Stomach (tissue), 9 donors: ENCODE results near the gene RASSF4. TPM values are rescaled to one million over a fixed set of nuclear protein-coding genes. Genes with fewer than 3 reads are reported as not detected.

Experiments used
- DNase-seq, 2 donors: peaks; one replicate each; pipeline versions ENCODE4 v3.0.0 to v3.0.0-alpha.2; 2013 to 2019
- H3K27ac ChIP-seq, 5 donors: fragments of 200-600 bp in 4 of 5; sonication (generic) in 4 of 5; one replicate each; pipeline ENCODE4 v1.5.1; 2013 to 2019; ENCODE audit warnings: mild to moderate bottlenecking in 1 of 5, moderate library complexity in 1 of 5
- H3K27me3 ChIP-seq, 3 donors: fragments of 200-600 bp; sonication (generic); one replicate each; pipeline ENCODE4 v1.5.1; 2017 to 2019; ENCODE audit warnings: mixed run types in 1 of 3
- H3K36me3 ChIP-seq, 4 donors: fragments of 200-600 bp; sonication (generic); 1 replicate in 3 of 4; 2 replicates in 1 of 4; pipeline ENCODE4 v1.5.1; 2016 to 2019
- H3K4me1 ChIP-seq, 4 donors: fragments of 200-600 bp; sonication (generic); one replicate each; pipeline ENCODE4 v1.5.1; 2016 to 2019
- H3K4me3 ChIP-seq, 4 donors: fragments of 200-600 bp; sonication (generic) in 3 of 4; one replicate each; pipeline ENCODE4 v1.5.1; 2016 to 2019; ENCODE audit warnings: mild to moderate bottlenecking in 1 of 4
- H3K9me3 ChIP-seq, 4 donors: fragments of 200-600 bp; sonication (generic); one replicate each; pipeline ENCODE4 v1.5.1; 2016 to 2019
- CTCF ChIP-seq, 7 experiments: fragments of 450-650 bp in 4 of 7; fragments of 200-600 bp in 3 of 7; sonication (generic) in 3 of 7; IDR thresholded peaks; one replicate each; pipeline ENCODE4 v1.5.1; 2016 to 2019; ENCODE audit warnings: antibody characterized with exemption in 7 of 7, control low read depth in 2 of 7, mild to moderate bottlenecking in 1 of 7
- EP300 ChIP-seq: sonication (generic); formaldehyde crosslinking; IDR thresholded peaks from one replicate; pipeline ENCODE4 v1.6.1; 2017; ENCODE audit warnings: antibody characterized with exemption
- POLR2A ChIP-seq, 4 donors: fragments of 450-650 bp; IDR thresholded peaks; one replicate each; pipeline ENCODE4 v1.6.1; 2016; ENCODE audit warnings: antibody characterized with exemption in 4 of 4, control low read depth in 2 of 4, mild to moderate bottlenecking in 1 of 4, moderate library complexity in 1 of 4
- POLR2AphosphoS5 ChIP-seq, 3 donors: sonication (generic); formaldehyde crosslinking; IDR thresholded peaks; one replicate each; pipeline ENCODE4 v1.6.1; 2016; ENCODE audit warnings: antibody characterized with exemption in 3 of 3
- WGBS, 5 donors: extraction: QIAGEN DNeasy Blood & Tissue Kit in 3 of 5; methylation state at CpG; one replicate each; pipeline versions ENCODE4 v1.1.5 to v1.1.7; 2013 to 2018; 5-methylcytosine and 5-hydroxymethylcytosine counted together
- intact Hi-C: fragments of 100-400 bp; cut with DNase I; formaldehyde crosslinking; loops from one replicate; pipeline ENCODE4 v1.15.1; 2023; ENCODE audit warnings: low total_unique reads
- polyA plus RNA-seq, 3 donors: library from polyadenylated mRNA; stranded (reverse); fragments of 200-250 nt; gene quantifications; one replicate each; pipeline ENCODE4 v1.2.3, GENCODE V29; 2013
- total RNA-seq, 5 donors: library from RNA; depleted of rRNA; stranded (reverse); fragments of >200 nt; gene quantifications; one replicate each; pipeline versions ENCODE4 v1.1.0 to v1.2.3, GENCODE V29; 2014 to 2016
- donor health status: healthy with polysubstance abuse.
- donor health status: Bipolar disorder and iron deficiency.
- donor health status: healthy.

The RASSF4 gene
- total and polyA plus RNA-seq, 8 donors: 7.8 to 74.5 (median 14.6) TPM

GRCh38 chr10:44982496-44982895, 22.9 kb downstream of the RASSF4 start:
- Histone ChIP-seq H3K27me3 (no peaks in the 10 kb centered on the region), H3K4me1 (peaks cover 52 to 93% (median 64%) of the 10 kb centered on the region in 4 donors), H3K27ac (peak overlapping the region in 4 of 5 donors; percentile 86 to 92 (median 90)), H3K9me3 (no peaks in the 10 kb centered on the region), H3K36me3 (peaks cover 0 to 43% (median 34%) of the 10 kb centered on the region in 4 donors), H3K4me3 (peak overlapping the region in 1 of 4 donors; percentile 2)
- intact Hi-C loops: no loop called here
- DNase-seq: no peak
- TF ChIP-seq CTCF (IDR thresholded peaks at IDR 0.05) (no peak), POLR2A (IDR thresholded peaks at IDR 0.05) (no peak), POLR2AphosphoS5 (IDR thresholded peaks at IDR 0.05) (no peak), EP300 (no peak)
- WGBS, 5 donors: 87 to 94% (median 90%) methylated on average over 2 to 9 of the region's 9 CpGs

GRCh38 chr10:44983066-44983894, 23.7 kb downstream of the RASSF4 start:
- H3K27ac ChIP-seq: peak overlapping the region in 3 of 5 donors; percentile 47 to 92 (median 86)
- H3K9me3 ChIP-seq: no peaks in the 10 kb centered on the region
- no peak for DNase-seq
- peaks cover 0 to 47% (median 32%) of the 10 kb centered on the region in 4 donors for H3K36me3 ChIP-seq
- H3K4me1 ChIP-seq: peaks cover 44 to 85% (median 57%) of the 10 kb centered on the region in 4 donors
- 93 to 98% (median 95%) methylated on average over 13 of the region's 13 CpGs for WGBS, 5 donors
- no peak for TF ChIP-seq POLR2A (IDR thresholded peaks at IDR 0.05)
- TF ChIP-seq POLR2AphosphoS5 (IDR thresholded peaks at IDR 0.05): no peak
- TF ChIP-seq CTCF (IDR thresholded peaks at IDR 0.05): no peak
- TF ChIP-seq EP300: no peak
- intact Hi-C loops: no loop called here
- no peak overlapping the region for H3K4me3 ChIP-seq
- H3K27me3 ChIP-seq: no peaks in the 10 kb centered on the region

GRCh38 chr10:44983895-44984278, 24.3 kb downstream of the RASSF4 start:
- H3K36me3 ChIP-seq: peaks cover 0 to 53% (median 35%) of the 10 kb centered on the region in 4 donors
- DNase-seq: no peak
- H3K27me3 ChIP-seq: no peaks in the 10 kb centered on the region
- no peak overlapping the region for H3K4me3 ChIP-seq
- WGBS, 5 donors: 85 to 96% (median 95%) methylated on average over 6 to 10 of the region's 10 CpGs
- H3K4me1 ChIP-seq: peaks cover 40 to 79% (median 52%) of the 10 kb centered on the region in 4 donors
- TF ChIP-seq POLR2AphosphoS5 (IDR thresholded peaks at IDR 0.05) (no peak), CTCF (IDR thresholded peaks at IDR 0.05) (no peak)
- intact Hi-C loops: no loop called here
- H3K27ac ChIP-seq: peak overlapping the region in 2 of 5 donors; percentile 56 to 86
- H3K9me3 ChIP-seq: no peaks in the 10 kb centered on the region

- 93 to 96% (median 94%) methylated on average over 15 of the region's 15 CpGs for WGBS, 5 donors
- TF ChIP-seq POLR2A (IDR thresholded peaks at IDR 0.05) (no peak), POLR2AphosphoS5 (IDR thresholded peaks at IDR 0.05) (no peak), CTCF (IDR thresholded peaks at IDR 0.05) (no peak), EP300 (no peak)
- no peak overlapping the region for H3K4me3 ChIP-seq
- peaks cover 32 to 73% (median 44%) of the 10 kb centered on the region in 4 donors for H3K4me1 ChIP-seq
- DNase-seq: no peak
- H3K27me3 ChIP-seq: no peaks in the 10 kb centered on the region
- H3K27ac ChIP-seq: peak overlapping the region; percentile 7 to 86 (median 48)
- peaks cover 0 to 61% (median 41%) of the 10 kb centered on the region in 4 donors for H3K36me3 ChIP-seq
- H3K9me3 ChIP-seq: no peaks in the 10 kb centered on the region
- intact Hi-C loops: no loop called here
Measured at GRCh38 chr10:44984671-44985101, 25.1 kb downstream of the RASSF4 start.
